ENCODE measurements around the gene SH3YL1.

Gene SH3YL1

DNA sequence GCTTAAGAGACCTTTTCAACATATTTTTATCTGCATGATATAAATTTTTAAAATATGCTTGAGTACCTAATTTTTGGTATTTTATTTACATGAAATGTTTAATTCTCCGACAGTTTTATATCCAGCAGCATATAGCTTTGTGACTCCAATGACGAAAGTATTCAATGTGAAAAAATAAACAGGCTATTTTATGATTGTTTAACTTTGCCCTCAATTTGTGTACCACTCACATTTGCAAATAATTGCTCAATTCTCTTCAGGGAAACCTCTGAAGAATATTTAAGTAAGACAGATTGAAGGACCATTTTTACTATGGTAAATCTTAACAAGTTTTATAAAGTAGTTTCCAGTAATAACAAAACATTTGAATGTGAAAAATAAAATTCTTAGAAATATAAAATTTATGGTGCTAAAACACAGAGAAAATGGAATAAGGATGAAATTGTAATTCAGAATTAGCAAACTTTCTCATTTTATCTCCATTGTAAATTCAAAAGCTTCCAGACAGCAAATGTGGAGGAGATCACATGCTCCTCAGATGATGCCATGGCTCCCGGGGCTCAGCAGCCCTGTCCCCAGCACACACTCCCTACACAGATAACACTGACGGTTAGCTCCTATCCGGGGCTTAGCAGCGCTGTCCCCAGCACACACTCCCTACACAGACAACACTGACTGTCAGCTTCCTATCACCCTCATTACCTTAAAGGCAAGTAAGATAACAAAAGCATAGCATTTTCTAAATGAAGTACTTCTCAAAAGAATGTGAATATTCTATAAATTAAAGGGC lies 39.7 kb downstream of the SH3YL1 start:
- no peak for DNase-seq (ENCODE audit: low read depth in 2 of 2)

DNA sequence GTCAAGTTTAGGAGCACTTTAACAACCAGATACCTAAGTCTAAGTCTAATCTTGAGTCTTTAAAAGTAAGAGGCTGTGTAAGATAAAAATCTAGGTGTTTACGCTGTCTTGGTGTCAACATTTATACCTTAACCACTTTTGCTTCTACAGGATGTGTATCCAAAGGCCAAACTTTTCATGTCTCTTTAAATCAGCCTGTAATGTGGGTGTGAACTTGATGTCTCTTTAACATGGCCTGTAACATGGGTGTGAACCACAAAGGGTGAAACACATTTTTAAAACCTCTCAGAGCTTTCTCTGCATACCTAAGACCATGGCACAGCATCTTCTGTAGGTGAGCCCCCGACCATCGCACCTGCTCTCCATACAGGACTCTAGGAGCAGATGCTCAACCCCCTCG lies 40.4 kb downstream of the SH3YL1 start:
- DNase-seq (ENCODE audit: low read depth in 2 of 2), result no peak

DNA sequence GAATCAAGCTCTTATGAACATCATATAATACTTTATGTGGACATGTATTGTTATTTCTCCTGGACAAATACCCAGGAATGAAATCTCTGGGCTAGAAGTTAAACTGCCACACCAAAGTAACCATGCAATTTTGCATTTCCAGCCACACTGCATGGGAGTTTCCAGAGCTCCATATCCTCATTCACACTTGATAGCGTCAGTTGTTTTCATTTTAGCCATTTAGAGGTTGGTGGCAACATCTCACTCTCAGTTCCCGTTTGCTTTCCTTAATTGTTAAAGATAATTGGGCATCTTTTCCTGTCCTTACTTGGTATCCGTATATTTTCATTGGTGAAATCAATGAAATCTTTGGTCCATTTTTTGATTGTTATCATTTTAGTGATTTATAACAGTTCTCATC lies 47.8 kb downstream of the SH3YL1 start:
- DNase-seq (ENCODE audit: low read depth in 2 of 2), result no peak

DNA sequence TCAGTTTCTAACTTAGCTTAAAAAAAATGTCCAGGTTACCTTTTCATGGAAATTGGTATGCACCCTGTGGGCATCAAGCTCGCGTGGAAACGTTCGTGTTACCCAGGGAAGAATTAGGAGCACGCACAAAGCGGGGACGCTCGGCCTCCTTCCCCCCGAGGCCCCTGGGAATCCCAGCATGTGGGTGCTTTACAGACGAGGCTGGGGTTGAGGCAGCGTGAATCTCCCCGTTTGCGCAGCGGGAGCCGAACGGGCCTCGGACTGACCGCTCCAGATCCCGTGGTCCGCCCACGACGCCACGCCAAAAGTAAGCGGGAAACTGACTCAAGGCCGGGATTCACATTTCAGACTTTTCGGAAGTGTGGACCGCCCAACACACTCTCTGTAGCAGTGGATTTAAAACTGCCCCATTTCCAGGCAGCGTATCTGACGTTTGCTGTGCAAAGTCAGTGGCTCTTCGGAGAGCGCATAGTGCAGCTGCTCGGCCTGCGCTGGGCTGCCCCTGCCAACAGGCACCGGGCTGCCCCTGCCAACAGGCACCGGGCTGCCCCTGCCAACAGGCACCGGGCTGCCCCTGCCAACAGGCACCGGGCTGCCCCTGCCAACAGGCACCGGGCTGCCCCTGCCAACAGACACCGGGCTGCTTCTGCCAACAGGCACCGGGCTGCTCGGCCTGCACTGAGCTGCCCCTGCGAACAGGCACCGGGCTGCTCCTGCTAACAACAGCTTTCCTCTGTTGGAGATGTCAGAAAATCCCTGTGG lies 49.7 kb downstream of the SH3YL1 start:
- DNase-seq (ENCODE audit: low read depth in 2 of 2), result no peak

DNA sequence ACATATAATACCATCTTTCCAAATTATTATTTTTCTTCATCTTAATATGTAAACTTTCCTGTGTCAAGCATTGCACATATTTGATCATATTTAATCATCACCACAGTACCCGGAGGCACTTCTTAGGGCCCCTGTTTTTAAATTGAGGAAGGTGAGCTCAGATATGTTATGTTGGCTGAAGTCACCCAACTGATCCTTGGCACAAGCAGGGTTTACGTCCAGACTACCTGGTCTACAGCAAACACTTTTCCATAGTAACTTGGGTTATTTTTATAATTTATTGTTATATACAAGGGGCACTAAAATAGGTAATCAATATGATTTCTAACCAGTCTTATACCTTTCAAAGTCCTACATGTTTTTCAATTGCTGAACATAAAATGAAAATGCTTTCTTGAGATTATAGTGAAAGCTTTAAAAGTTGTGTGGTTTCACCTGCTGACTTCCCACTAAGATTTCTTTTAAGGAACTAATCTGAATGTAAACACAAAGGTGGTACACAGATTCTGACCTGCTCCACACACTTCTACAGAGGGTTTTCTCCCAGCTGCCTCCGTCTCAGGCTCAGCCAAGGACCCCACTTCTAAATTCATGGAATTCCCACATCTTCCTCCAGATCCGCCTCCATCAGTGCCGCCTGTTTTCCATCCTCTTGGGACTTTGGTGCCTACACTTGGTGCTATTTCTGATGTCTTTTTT lies 52.2 kb downstream of the SH3YL1 start:
- DNase-seq (ENCODE audit: low read depth in 2 of 2), result no peak

DNA sequence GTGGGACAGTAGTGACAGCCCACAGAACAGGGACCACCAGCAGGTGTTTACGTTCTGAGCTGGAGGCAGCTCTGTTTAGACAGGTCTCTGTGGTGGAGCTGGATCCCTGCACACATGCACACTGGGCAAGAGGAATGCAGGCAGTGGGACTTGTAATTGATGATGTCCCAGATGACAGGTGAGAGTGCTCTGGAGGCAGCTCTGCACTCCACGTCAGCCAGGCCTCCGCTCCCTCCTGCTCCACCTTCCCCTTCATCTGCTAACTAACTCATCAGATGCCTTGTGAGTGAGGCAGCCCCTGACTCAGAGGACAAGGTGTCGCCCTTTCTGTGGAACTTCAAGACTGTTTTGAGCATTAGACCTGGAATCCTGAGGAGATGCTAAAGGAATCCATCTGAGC lies 53.2 kb downstream of the SH3YL1 start:
- no peak for DNase-seq (ENCODE audit: low read depth in 2 of 2)

DNA sequence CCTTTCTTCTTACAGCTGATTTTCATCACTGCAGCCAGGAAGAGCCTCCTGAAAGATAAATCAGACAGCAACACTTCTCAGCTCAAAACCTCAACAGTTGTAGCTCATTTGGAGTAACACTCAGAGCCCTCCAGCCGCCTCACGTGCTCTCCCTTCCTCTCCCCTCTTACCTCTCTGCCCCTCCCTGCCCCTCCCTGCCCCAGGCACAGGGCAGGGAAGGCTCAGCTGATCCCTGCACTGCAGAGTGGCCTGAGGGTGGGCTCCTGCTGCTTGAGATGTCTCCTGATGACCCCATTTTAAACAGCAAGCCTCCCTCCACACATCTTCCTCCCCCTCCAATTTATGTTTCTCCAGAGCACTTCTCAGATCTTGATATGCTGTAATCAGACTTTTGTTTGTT lies 54.4 kb downstream of the SH3YL1 start:
- no peak for DNase-seq (ENCODE audit: low read depth in 2 of 2)

DNA sequence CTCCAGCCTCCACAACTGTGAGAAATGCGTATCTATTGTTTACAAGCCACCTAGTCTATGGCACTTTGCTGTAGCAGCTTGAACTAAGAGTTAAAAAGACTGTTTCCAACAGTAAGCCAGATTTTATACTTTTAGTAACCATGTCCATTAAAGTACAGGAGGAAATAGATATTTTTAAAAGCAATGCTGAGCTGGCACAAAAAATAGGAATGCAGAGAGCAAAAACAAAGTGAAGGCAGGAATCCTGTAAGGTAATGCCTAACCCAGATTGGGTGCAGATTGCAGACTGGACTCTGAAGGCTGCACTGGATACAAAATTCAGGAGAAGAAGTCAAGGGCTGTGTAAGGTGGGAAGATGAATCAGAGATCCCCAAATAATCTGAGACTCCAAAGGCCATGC lies 55.5 kb downstream of the SH3YL1 start:
- DNase-seq (ENCODE audit: low read depth in 2 of 2), result no peak

DNA sequence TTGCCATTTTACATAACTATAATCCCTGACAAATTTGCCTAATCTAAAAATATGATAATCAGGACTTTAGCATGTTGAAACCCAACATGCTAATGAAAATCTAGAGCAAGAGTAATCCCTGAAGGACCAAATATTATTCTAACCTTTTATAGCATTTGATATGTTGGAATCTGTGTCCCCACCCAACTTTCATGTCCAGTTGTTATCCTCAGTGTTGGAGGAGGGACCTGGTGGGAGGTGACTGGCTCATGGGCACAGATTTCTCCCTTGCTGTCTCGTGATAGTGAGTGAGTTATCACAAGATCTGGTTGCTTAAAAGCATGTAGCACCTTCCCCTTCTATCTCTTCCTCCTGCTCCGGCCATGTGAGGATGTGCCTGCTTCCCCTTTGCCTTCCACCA lies 59.8 kb downstream of the SH3YL1 start:
- DNase-seq (ENCODE audit: low read depth in 2 of 2), result no peak

DNA sequence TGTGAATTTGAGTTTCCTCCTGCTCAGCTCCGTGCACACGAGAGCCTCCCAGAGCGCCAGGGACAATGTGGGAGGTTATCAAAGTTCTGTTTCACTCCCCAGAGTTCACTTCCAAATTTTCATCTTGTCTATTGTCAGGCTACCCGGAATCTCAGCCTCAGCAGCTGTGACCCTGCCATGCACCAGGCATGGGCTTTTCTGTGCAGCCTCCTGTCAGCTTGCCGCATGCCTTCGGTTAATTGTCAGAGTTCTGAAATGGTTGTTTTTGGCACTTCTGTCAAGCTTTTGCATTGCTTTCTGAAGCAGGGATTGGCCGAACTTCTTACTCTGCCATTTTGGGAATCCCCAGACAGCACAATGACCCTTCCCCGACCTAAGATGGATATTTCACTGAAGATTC lies 60.4 kb downstream of the SH3YL1 start:
- DNase-seq (ENCODE audit: low read depth in 2 of 2), result no peak

DNA sequence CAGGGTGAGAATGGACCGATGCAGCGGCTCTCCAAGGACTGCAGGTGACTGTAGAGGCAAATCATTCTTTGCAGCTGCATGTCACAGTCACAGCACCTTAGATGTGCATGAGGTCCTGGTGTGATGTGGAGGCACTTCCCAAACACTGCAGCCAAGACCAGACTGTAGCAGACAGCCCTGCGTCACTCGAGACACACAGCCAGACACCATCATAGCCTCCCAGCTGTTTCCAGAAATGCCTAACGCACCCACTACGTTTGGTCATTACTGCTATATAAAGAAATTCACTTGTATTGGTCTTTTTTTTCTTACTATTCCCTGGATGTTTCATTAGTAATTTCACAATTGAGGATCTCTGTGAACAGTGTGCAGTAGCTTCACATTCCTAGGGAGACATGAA lies 60.9 kb downstream of the SH3YL1 start:
- DNase-seq (ENCODE audit: low read depth in 2 of 2), result no peak

DNA sequence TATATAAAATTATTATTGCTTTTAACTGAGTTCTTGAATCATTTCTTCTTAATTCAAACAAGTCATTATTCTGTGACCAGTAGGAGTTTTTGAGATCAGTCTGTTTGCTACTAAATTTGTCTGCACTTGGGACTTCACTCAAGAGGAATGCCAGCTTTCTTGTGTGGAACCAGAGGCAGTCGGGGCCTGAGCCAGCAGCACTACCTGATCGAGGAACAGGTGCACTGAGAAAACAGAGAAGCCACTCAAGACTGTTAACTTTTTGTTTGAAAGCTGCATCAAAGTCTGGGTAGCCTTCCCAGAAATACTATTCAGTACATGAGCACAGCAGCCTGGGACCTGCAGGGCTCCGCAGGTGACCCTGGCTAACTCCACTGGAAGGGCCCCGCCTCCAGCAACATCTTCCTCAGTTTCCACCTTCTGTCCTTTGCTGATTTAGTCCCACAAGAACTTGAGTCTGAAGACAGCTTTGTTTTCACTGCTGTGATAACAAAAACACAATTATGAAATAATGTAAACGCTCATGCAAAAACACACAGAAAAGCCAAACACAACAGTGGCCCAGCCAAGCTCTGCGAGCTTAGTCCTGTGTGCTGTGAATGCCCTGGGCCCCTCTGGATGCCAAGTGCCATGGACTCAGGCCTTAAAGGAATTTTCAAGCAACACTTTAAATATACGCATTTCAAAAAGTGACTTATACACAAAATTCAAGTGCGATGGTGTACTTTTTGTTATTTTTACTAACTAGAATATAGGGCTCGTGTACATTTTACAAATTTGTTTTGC lies 62.0 kb downstream of the SH3YL1 start:
- DNase-seq (ENCODE audit: low read depth in 2 of 2), result no peak

DNA sequence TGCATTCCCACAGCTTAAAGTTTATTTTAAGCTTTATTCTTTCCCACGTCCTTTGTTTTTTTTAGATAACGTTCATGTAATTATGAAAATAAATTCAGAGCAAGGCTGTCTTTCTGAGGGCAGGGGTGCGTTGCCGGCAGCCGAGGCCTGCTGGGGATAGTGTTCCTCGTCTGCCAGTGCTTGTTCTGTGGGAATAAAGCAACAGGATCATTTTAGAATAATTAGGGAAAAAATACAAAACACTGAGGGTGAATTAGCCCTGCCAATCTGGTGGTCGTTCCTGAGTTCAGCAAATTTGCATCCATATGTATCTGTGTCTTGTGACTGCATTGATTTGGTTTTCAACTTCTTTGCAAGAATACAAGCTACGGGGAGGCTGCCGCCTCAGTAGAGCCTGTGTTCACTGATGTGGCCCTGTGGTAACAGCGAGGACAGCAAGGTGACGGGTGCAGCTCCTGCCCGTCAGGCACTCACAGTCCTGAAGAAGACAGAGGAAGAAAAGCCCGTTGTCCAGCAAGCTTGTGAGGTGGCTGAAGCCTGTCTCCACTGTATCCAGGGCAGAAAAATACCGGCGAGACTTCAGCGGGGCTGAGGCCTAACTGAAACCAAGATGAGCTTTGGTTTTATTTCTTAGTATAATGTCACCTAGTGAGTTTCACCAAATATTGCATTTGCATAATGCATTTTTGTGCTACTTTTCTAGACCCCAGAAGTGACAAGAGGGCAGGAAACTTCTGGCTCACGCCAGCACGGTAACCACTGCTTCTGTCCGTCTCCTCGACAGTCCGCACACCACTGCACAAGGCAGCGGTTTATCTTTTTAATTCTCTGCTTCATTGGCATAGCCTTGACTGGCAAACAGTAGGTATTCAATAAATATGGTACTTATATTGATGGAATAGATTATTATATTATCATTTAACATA lies 64.5 kb downstream of the SH3YL1 start:
- DNase-seq (ENCODE audit: low read depth in 2 of 2), result no peak

DNA sequence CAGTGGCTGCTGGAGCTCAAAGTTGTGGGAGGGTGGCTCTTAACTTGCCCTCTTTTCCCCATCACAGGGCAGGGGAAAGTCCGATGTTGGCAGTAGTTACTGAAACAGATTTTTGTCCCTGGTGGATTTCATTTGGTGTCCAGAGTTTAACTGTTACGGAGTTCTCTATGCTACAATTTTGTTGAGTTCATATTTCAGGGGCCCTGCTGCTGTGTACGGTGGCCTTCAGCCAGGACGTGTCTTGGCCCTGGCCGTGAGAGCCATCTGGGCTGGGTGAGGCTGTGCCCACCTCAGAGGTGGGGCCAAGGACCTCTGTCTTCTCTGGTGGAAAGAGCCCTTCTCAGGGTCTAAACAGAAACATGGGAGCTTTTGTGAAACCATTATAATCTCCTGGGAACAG lies 67.4 kb downstream of the SH3YL1 start:
- DNase-seq (ENCODE audit: low read depth in 2 of 2), result no peak

DNA sequence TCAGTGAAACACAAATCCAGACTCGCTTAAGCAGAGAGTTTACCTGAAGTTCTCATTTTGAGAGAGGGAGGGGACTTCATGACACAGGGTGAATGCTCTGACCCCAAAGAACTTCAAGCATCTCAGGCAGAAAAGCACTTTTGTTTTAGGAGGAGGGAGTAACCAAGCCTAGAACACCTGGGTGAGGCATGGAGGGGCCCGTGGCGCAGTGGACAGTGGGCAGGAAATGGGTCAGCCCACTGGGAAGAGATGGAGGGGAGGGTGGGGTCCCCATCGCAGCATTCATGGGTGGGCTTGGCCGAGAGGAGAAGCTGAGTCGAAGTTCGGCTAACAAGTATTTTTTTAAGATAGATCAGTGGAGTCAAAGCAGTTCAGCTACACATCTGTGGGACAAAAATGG lies 67.9 kb downstream of the SH3YL1 start:
- DNase-seq (ENCODE audit: low read depth in 2 of 2), result no peak

DNA sequence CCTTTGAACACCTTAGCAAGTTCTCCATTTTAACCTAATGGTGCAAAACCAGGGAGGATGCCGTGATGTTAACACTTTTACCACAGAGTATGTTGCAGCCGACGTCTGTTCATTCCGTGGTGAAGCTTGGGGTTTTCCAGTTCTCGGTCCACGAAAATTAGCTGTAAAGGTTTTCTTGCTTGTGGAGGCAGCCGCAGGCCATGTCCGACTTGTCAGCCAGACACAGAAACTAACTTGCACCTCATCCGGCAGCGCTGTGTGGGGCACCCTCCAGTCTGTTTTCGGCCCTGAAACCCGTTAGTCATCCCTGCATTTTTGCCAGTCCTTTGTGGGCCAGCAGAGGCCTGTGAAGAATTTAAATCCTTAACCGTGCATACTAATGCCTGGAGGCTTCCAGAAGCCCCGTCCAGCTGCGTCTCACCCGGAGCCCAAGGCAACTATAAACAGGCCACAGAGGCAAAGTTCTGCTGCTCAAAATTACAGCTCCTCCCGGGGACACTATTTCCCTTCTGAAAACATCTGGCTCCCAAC lies 70.6 kb downstream of the SH3YL1 start:
- DNase-seq (ENCODE audit: low read depth in 2 of 2), result no peak

DNA sequence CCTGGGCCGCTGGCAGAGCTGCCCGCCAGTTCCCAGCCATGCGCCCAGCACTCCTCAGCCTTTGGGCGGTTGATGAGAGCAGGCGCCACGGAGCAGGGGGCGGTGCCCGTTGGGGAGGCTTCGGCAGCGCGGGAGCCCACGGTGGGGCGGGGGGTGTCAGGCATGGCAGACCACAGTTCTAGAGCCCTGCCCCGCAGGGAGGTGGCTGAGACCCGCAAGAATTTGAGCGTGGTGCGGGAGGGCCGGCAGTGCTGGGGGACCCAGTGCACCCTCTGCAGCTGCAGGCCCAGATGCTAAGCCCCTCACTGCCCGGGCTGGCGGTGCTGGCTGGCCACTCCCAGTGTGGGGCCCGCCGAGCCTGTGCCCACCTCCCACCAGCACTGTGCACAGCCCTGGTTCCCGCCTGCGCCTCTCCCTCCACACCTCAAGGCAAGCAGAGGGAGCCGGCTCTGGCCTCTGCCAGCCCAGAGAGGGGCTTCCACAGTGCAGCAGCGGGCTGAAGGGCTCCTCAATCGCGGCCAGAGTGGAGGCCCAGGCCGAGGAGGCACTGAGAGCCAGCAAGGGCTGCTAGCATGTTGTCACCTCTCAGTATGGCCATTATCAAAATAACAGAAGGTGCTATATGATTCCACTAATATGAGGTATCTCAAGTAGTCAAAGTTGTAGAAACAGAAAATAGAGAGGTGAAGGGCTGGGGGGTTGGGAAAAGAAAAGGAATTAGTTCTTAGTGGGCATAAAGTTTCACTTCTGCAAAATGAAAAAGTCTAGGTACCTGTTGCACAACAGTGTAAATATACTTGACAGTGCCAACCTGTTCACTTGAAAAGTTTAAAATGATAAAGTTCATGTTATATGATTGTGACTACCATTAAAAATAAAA lies 72.3 kb downstream of the SH3YL1 start:
- no peak for DNase-seq (ENCODE audit: low read depth in 2 of 2)

DNA sequence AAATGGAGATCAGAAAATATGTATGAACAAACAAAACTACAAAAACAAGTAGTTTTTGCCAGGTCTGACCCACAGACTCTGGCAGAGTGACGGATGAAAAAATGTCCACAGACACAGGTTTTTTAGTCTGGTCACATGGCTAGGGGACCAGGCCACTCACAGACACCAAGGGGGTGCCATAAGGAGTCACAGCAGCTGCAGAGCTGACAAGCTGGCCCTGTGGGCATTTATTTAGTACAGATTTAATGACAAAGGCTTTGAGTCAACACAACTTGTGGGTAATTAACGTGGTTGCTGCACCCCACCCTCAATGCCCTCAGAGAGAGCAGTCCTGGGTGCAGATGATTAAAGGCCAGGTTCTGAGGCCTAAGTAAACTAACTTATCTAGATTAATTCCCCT lies 76.0 kb downstream of the SH3YL1 start:
- DNase-seq (ENCODE audit: low read depth in 2 of 2), result no peak

DNA sequence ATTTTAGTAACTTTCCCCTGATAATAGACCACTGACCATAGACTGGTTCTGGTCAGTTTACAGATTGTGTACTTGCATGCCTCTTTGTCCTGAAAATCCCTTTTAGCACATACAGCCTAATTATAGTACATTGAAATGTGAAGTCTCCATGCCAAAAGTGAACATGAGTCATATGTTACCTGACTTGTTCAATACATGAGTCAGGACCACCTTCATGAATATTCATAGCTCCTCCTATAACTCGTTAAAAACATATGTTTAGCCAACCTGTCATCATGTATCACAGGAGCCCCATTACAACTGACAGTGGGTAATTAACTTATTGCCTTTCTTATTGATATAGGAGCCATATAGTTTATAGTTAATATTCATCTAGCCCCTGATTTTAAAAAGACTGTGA lies 78.6 kb downstream of the SH3YL1 start:
- DNase-seq (ENCODE audit: low read depth in 2 of 2), result no peak

DNA sequence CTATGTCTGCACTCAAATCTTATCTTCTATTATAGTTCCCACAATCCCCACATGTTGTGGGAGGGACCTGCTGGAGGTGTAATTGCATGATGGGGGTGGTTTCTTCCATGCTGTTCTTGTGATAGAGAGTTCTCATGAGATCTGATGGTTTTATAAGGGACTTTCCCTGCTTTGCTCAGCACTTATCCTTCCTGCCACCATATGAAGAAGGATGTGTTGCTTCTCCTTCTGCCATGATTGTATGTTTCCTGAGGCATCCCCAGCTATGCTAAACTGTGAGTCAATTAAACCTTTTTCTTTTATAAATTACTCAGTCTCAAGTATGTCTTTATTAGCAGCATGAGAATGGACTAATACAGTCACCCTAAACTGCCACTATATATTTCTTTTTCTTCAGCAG lies 79.1 kb downstream of the SH3YL1 start:
- no peak for DNase-seq (ENCODE audit: low read depth in 2 of 2)

All from stimulated activated CD8-positive, alpha-beta memory T cell treated with anti-CD3 and anti-CD28 coated beads, Interleukin-2, amount 100 ng/mL, for 48 hours (primary cell).